ENCODE results near the gene FYTTD1. TPM values are rescaled to one million over a fixed set of nuclear protein-coding genes. Genes with fewer than 3 reads are reported as not detected.
A peak's percentile ranks its signal among the peaks of the same experiment; 100 is the strongest.
"Not testable (repeated sequence)": the region's sequence is repeated elsewhere in the genome, so short reads cannot be mapped to it uniquely, and the experiment has no call there.

The FYTTD1 gene, protein sequence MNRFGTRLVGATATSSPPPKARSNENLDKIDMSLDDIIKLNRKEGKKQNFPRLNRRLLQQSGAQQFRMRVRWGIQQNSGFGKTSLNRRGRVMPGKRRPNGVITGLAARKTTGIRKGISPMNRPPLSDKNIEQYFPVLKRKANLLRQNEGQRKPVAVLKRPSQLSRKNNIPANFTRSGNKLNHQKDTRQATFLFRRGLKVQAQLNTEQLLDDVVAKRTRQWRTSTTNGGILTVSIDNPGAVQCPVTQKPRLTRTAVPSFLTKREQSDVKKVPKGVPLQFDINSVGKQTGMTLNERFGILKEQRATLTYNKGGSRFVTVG
- total RNA-seq = 10 to 100 TPM; 51.5 to 74.9 TPM
- long read RNA-seq, full-length matches to known transcripts = 175 of 208 reads
- long read RNA-seq, partial matches to known transcripts = 23 of 208 reads
- long read RNA-seq, other reads (novel, unspliced or antisense) = 10 of 208 reads

DNA sequence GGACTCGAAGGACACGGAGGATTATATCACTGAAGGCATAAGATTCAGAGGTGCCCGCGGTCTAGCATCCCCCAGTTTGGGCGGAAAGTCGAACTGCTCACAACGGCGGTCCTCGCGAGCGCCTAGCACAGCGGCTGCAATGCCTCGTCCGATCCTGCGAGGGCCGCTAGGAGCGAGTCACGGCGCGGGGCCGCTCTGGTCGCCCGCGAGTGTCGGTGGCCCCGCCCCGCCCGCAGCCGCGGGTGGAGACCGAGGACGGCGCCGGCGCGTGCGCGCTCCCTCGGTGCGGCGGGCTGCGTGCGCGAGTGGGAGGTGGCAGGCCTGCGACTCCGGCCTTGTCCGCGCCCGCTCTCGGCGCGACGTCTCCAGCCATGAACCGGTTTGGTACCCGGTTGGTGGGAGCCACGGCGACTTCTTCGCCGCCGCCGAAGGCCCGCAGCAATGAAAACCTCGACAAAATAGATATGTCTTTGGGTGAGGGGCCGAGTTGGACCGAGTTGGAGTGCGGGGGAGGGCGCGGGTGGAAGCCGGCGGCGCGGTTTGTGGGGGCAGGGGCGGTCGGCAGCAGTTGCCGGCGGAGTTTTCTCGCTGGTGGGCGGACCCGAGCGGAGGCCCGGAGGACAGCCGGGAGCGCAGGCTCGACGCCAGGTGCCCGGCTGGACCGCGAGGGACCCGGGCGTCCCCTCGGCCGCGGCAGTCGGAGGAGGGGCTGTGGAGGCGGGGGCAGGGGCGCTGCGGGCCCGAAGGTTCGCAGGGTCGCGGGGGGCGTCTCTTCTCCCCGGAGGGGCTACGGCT lies at the start of gene FYTTD1:
Gene FYTTD1, plus strand, starts transcription at position 283 of the 795 bp plus-strand sequence. Its CDS starts 89 bp downstream, at position 372.
- DNase-seq (peak; percentile 95), ATAC-seq (peak; percentile 96)
- intact Hi-C loops (cut with DNase I) = loop anchor here in 1 of 2 donors (2.0 kb wide), 1 partner anchor 37 kb away; no protein-coding TSS in a partner anchor

DNA sequence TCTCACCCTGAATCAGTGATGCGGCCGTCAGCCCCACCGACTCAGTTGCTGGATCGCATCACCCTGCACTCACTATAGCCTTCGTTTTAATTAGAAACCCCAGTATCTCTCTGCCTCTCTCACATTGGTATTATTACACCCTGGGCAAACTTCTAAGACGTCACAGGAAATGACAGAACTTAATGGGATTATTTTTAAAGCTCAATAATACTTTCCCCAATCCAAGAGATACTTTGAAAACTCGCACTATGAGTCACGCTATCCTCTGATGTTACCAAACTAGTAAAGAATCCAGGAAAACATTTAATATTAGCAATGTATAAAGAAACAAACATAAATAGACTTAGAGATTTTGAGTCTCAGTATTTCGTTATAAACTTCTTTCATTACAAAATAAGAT lies 49.6 kb upstream of the FYTTD1 start:
- ATAC-seq (no peak), DNase-seq (no peak)

DNA sequence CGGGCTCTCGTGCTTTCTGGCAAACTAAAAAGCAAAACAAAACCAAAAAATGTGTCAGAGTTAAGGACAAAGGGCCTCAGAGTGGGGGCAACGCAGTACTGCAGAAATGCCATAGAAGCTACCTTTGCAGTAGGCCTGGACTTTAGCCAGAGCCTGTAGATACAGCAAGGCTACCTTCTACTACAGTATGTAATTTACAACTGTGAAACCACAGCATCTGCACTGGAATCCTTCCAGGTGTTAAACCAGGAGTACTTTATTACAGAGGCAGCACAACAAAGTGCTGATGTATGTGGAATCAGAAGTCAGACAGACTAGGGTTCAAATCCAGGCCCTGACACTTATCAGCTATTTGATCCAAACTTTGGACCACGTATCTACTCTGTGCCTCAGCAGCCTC lies 47.8 kb upstream of the FYTTD1 start:
- ATAC-seq = no peak
- intact Hi-C loops (cut with DNase I) = no loop called here
- no peak for DNase-seq

More for the DNA sequence above, 49.6 kb upstream of the FYTTD1 start:
- intact Hi-C loops (cut with DNase I) = no loop called here

DNA sequence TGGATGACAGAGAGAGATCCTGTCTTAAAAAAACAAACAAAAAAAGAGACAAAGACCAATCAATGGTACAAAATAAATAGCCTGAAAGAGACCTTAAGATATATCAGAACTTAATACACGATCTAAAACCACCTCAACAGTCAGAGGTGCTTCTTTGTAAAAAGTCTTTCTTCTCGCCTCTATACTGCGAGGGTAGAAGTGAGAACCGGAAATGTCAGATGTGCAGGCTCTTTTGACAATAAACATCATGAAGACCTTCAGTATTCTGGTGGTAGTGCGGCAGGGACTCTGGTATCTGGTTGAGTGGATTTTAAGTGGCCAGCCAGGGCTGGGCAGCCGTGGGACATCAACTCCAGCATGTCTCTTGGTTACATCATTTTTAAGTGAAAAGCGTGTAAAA lies 43.0 kb upstream of the FYTTD1 start:
- intact Hi-C loops (cut with DNase I) = no loop called here
- ATAC-seq (no peak), DNase-seq (no peak)

DNA sequence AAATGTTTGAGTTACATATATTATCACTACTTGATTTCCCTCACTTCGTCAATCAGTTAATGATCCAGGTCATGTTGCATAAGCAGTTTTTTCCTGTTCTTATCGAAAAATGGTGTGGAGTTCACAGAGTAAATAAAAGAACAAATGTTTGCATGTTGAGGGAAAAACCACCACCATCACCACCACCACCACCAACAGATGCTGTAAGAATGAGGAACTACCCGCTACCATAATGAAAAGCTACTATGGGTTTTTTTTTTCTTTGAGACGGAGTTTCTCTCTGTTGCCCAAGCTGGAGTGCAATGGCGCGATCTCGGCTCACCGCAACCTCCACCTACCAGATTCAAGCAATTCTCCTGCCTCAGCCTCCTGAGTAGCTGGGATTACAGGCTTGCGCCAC lies 40.5 kb upstream of the FYTTD1 start:
- intact Hi-C loops (cut with DNase I) = no loop called here
- ATAC-seq (no peak), DNase-seq (no peak)

DNA sequence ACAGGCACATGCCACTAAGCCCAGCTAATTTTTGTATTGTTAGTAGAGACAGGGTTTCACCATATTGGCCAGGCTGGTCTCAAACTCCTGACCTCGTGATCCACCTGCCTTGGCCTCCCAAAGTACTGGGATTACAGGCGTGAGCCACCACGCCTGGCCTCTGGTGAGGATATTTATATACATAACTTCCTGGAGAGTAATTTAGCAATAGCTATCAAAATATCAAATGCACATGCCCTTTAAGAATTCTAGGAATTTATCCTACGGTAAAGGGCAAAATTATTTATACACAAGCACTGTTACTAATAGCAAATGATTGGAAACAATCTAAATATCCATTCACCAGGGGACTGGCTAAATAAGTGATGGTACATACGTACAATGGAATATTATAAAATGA lies 38.7 kb upstream of the FYTTD1 start:
- intact Hi-C loops (cut with DNase I); ATAC-seq; DNase-seq: not testable (repeated sequence)

DNA sequence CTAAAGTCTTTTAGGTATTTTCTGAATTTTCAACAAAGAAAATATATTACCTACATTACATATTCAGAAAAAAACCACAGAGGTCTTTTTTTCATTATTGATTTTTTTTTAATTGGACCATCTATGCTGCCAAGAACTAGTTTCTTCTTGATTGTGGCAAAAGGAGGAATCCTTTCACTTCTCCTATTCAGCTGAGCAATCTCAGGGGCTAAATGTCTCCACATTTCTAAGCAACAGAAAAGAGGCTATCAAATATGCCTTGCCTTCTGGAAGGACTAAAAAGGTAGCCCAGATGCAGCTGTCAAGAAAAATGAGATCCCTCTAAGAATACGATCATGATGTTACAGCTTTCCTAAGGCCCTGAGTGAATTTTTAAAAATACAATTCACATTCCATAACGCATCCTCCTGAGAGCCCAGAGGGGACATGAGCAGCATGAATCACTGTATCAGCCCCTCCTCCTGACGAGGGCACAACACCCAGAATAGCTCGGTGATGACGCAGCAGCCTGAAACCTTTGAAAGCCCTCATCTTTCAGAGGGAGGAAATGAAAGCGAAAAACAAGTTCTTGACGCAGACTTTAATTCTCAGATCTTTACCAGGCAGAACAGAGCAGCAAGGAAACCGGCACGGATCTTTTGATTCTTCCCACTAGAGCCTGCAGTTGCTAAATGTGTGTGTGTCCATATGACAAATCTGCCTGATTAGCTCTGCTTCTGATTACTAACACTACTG lies 37.5 kb upstream of the FYTTD1 start:
- intact Hi-C loops (cut with DNase I) = loop anchor here in 1 of 2 donors (2.0 kb wide), 1 partner anchor 37 kb away; the partner anchor contains the start of gene FYTTD1
- ATAC-seq (peak; percentile 98 to 99), DNase-seq (peak; percentile 92)

DNA sequence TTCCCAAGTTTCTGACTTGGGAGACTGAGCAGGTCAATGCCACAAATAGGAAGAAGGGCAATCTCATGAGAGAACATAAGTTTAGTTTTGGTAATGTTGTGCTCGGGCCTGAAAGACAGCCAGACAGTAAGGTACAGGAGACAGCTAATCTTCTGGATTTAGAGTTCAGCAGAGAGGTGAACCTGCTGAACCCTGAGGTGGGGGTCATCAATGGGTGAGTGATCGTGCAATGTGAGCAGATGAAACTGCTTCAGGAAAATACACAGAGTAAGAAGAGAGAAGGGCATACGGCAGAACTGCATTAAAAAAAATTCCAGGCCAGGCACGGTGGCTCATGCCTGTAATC lies 36.2 kb upstream of the FYTTD1 start:
- DNase-seq (no peak), ATAC-seq (no peak)
- intact Hi-C loops (cut with DNase I) = loop anchor here in 1 of 2 donors (2.0 kb wide), 1 partner anchor 35 kb away; the partner anchor contains the start of gene FYTTD1

DNA sequence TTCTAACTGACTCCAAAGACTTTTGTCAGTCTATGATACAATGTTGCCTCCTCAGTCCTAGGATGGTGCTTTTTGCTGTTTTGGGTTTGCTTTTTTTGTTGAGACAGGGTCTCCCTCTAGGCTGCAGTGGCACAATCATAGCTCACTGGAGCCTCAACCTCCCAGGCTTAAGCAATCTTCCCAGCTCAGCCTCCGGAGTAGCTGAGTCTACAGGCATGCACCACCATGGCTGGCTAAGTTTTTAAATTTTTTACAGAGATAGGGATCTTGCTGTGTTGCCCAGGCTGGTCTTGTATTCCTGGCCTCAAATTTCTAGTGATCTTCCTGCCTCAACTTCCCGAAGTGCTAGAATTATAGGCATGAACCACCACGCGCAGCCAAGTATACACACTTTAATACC lies 35.4 kb upstream of the FYTTD1 start:
- intact Hi-C loops (cut with DNase I) = no loop called here
- ATAC-seq (no peak), DNase-seq (no peak)

DNA sequence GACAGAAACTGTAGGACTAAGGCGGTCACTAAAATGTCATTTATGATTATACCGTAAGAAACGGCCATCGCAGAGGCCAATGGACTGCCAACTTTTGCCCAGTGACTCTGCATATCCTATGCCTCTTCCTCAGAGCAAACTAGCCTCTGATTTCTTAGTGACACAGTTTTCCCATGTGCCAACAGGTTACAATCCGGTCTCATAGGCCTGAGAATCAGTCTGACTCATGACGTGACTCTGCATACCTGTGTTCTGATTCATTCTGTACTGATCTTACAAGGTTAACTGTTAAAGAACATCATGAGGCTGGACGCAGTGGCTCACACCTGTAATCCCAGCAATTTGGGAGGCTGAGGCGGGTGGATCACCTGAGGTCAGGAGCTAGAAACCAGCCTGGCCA lies 30.8 kb upstream of the FYTTD1 start:
- intact Hi-C loops (cut with DNase I) = no loop called here
- no peak for DNase-seq
- peak in 1 of 2 donors; percentile 86 for ATAC-seq

DNA sequence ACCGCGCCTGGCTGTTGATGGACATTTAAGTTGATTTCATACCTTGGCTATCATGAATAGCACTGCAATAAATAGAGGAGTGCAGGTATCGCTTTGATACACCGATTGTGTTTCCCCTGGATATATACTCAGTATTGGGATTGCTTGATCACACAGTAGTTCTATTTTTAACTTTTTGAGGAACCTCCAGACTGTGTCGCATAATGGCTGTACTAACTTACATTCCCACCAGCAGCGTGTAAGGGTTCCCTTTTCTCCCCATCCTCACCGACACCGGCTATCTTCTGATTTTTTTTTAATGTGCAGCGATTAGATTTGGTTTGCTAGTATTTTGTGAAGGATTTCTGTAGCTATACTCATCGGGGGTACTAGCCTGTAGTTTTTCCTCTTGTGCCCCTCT lies 29.0 kb upstream of the FYTTD1 start:
- DNase-seq (no peak), ATAC-seq (no peak)
- intact Hi-C loops (cut with DNase I) = no loop called here

DNA sequence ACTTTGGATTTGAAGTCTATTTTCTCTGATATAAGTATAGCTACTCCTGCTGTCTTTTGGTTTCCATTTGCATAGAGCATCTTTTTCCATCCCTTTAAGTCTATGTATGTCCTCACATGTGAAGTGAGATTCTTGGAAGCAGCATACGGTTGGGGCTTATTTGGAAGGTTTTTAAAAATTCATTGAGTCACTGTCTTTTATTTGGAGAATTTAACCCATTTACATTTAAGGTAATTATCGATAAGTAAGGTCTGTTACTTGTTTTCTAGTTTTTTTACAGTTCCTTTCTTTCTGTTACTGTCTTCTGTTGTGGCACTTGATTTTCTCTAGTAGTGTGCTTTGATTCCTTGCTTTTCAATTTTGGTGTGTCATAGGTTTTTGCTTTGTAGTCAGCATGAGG lies 26.9 kb upstream of the FYTTD1 start:
- DNase-seq (no peak), ATAC-seq (no peak)
- intact Hi-C loops (cut with DNase I) = no loop called here

DNA sequence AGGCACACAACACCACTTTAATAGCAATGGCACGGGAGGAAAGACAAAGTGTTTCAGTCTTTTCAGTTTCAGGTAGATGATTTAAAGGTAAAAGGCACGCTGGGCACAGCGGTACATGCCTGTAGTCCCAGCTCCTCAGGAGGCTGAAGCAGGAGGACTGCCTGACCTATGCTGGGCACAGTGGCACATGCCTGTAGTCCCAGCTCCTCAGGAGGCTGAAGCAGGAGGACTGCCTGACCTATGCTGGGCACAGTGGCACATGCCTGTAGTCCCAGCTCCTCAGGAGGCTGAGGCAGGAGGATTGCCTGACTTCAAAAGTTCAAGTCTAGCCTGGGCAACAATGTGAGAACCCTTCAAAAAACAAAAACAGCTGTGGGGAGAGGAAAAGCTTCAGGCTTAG lies 21.8 kb upstream of the FYTTD1 start:
- DNase-seq; ATAC-seq; intact Hi-C loops (cut with DNase I): not testable (repeated sequence)

DNA sequence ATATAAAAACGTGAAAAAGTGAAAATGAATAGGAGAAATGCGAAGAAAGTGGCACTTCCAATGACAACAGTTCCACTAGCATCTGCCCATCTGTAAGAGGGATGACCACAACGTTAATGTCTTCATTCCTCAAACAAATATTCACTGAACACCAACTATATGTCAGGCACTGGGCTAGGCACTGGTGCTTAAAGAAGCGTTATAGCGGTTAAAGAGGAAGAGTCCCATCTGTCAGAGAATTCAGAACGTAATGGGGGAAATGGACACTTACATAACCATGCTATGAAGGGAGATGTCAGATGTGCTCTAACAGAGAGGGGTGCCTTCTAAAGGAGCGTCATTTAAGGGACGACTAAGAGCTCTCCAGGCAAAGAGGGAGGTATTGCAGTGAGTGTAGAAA lies 21.2 kb upstream of the FYTTD1 start:
- intact Hi-C loops (cut with DNase I) = no loop called here
- DNase-seq (no peak), ATAC-seq (no peak)

DNA sequence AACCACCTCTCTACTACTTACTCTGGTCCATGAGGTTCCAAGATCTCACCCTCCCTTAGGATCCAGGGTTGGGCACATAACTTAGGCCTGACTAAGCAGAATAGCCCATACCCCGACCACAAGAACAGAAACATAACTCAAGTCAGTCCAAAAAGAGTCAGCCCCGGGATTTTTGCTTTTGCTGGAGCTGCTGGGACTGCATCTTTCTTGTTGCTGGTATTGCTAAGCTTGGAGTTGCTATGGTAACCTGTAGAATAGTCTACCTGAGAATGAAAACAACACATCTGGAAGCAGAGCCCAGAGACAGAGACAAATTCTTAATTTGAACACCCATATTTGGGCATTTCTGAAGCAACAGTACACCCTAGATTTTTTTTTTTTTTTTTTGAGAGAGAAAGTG lies 19.5 kb upstream of the FYTTD1 start:
- peak in 1 of 2 donors; percentile 62 for ATAC-seq
- intact Hi-C loops (cut with DNase I) = no loop called here
- no peak for DNase-seq

DNA sequence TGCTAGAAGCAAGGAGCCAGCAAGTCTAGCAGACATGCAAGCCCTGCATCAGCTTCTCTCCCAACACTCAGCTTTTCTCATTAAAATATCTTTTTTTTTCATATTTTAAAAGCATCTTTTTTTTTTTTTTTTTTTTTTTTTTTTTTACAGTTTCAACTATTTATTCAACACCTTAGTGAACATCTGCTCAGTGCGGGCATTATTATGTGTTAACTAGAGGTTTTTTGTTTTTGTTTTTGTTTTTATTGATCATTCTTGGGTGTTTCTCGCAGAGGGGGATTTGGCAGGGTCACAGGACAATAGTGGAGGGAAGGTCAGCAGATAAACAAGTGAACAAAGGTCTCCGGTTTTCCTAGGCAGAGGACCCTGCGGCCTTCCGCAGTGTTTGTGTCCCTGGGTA lies 18.9 kb upstream of the FYTTD1 start:
- intact Hi-C loops (cut with DNase I); DNase-seq; ATAC-seq: not testable (repeated sequence)

DNA sequence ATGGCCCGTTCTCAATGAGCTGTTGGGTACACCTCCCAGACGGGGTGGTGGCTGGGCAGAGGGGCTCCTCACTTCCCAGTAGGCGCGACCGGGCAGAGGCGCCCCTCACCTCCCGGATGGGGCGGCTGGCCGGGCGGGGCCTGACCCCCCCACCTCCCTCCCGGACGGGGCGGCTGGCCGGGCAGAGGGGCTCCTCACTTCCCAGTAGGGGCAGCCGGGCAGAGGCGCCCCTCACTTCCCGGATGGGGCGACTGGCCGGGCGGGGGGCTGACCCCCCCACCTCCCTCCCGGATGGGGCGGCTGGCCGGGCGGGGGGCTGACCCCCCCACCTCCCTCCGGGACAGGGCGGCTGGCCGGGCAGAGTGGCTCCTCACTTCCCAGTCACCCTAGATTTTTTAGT lies 18.2 kb upstream of the FYTTD1 start:
- ATAC-seq; DNase-seq; intact Hi-C loops (cut with DNase I): not testable (repeated sequence)

DNA sequence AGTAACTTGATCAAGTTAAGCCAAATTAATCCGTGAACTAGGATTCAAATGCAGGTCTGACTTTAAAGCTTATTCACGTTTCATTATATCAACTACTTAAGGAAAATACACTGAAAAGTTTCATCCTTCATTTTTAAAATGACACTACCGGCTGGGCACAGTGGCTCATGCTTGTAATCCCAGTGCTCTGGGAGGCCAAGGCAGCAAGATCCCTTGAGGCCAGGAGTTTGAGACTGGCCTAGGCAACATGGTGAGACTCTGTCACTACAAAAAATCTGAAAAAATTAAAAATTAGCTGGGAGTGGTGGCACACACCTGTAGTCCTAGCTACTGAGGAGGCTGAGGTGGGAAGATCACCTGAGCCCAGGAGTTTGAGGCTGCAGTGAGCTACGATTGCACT lies 16.6 kb upstream of the FYTTD1 start:
- intact Hi-C loops (cut with DNase I) = no loop called here
- ATAC-seq (no peak), DNase-seq (no peak)

DNA sequence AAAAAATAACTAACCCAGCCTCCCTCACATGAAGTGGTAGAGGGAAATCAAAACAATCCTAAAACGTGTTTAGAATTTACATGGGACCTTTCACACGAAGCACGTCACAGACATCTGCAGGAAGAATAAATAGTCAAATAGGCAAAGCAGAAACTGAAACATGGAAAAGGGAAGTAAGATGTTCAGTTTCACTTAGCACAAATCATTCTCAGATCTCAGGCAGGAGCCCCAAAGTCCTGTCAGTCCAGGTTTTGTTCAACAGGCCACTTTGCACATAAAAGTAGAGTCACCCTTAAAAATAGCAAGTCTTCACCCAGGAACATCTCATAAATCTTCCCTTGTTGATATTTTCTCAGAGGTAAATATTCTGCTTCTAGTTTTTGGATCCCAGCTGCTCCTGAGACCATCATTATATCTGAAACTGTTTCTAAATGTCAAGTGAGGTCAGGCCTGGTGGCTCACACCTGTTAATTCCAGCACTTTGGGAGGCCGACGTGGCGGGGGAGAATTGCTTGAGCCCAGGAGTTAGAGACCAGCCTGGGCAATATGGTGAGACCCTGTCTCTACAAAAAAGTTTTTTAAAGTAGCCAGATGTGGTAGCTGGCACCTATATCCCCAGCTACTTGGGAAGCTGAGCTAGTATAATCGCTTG lies 14.9 kb upstream of the FYTTD1 start:
- intact Hi-C loops (cut with DNase I) = no loop called here
- DNase-seq (no peak), ATAC-seq (no peak)
